GM10266 (cell line): ENCODE results near the gene CDH10.

Experiments
- DNase-seq: peaks from one replicate; pipeline ENCODE4 v3.0.0; 2012; ENCODE audit errors: extremely low spot score
- CTCF ChIP-seq: IDR thresholded peaks from 2 replicates; pipeline ENCODE4 v1.5.1; 2012; ENCODE audit warnings: mild to moderate bottlenecking, low read depth; ENCODE audit not compliant: control insufficient read depth, insufficient read depth; ENCODE audit errors: missing control alignments

Gene CDH10

DNA sequence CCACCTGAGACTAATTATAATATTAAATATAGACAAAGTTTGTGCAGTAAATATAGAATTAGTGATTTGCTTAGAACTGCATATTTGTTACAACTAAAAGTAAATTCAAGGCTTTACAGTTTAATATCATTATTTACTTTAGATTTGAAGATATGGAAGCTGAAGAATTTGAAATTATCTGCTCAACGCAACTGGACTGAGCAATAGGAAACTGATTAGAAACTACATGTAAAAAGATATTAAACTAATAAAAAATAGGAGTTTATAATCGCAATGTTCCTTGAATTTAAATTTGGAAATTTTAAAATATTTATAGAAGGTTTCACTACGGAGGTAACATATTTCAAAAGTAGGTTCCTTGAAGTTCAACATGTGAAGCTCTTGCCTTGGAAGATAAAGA, 55.2 kb downstream of the CDH10 start:
- no peak for TF ChIP-seq CTCF
- DNase-seq = no peak

DNA sequence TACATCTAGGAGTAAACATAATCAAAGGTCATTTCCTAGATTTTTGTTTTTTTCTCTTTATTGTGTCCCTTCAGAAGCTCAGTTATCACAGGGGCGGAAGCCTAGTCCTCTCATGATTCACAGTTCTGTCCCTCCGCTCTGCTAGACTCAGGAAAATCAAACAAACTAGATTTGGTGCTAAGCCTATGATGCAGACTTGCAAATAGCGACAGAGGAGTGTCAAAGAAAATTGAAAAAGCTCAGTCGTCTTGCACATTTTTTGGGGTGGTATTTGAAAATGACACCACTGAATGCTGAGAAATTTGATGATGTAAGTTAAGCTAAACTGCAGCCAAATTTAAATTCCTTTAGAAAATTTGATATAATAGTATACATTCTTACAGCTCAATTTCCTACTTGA, 59.0 kb downstream of the CDH10 start:
- no peak for TF ChIP-seq CTCF
- DNase-seq = no peak

DNA sequence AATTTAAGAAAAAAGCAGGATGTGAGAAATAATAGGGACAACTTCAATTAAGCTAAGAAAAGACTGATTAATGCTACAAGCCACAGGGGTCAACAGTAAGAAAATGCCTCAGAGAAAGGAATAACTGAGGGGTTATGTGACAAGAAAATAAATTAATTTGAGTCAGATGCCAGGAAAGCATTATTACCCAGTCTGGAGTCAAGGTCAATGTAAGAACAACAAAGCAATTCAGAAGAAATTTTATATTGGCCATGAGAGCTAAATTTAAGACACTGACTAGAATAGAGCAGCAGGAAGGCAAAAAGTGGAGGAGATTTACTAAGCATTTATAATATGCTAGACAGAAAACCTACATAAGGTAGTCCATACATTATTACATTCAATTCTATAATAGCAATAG, 73.5 kb downstream of the CDH10 start:
- TF ChIP-seq CTCF = no peak
- DNase-seq = no peak

DNA sequence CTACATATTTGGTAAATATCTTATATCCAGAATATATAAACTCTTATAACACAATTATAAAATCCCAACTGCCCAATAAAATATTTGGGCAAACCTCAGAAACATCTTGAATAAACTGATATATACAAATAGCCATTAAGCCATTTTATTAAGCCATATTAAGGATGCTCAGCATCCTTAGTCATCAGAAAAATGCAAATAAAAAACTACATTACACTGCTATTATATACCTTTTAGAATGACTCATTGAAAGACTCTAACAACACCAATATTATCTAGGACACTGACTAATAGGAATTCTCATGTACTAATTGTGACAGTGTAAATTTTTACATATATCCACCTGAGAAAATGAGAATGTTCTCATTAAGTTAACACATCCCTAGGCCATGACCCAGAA, 77.8 kb downstream of the CDH10 start:
- DNase-seq = no peak
- TF ChIP-seq CTCF = no peak

DNA sequence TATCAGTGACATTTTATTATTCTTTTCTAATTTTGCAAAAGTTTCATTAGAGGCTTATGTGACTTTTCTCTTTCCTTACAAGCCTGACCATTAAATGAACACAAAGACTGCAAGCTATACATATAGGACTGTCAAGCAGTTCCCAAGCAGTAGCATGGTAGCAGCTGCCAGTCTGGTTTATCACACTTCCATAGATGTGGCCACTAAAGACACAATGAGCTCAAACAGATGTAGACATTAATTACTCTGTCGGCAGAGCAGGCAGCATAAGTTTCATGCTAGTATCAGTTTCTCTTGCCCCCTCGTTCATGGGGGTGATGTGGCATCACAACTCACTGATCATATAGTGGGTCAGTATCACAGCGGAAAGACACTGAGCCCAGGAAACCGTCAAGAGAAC, 89.5 kb downstream of the CDH10 start:
- DNase-seq = no peak
- no peak for TF ChIP-seq CTCF

- no peak for DNase-seq
- no peak for TF ChIP-seq CTCF
These were observed 97.6 kb downstream of the CDH10 start for GRCh38 chr5:24547132-24547531.

- DNase-seq = no peak
- TF ChIP-seq CTCF = no peak
These were observed 105.2 kb downstream of the CDH10 start for GRCh38 chr5:24539613-24540012.
